BLaER1 treated with 17β-estradiol and CSF1 and Interleukin-3, amounts not matched to agents 10 nM and 100 nM (cell line): Measurements from ENCODE around the gene XK.
"Not testable (repeated sequence)": the region's sequence is repeated elsewhere in the genome, so short reads cannot be mapped to it uniquely, and the experiment has no call there.

Source experiments
- H3K27ac ChIP-seq, 11 experiments: shearing (Covaris generic); formaldehyde crosslinking; 2 replicates each; pipeline ENCODE4 v1.8.1; 2022
- H3K27me3 ChIP-seq, 11 experiments: shearing (Covaris generic); formaldehyde crosslinking; 2 replicates each; pipeline ENCODE4 v1.8.1; 2022
- H3K36me3 ChIP-seq, 11 experiments: shearing (Covaris generic); formaldehyde crosslinking; 2 replicates each; pipeline ENCODE4 v1.8.1; 2022
- H3K4me1 ChIP-seq, 10 experiments: shearing (Covaris generic); formaldehyde crosslinking; 2 replicates each; pipeline ENCODE4 v1.8.1; 2022
- H3K4me2 ChIP-seq, 11 experiments: shearing (Covaris generic); formaldehyde crosslinking; 2 replicates each; pipeline ENCODE4 v1.8.1; 2022
- H3K4me3 ChIP-seq, 10 experiments: shearing (Covaris generic); formaldehyde crosslinking; 2 replicates each; pipeline ENCODE4 v1.8.1; 2022
- H3K9ac ChIP-seq, 11 experiments: shearing (Covaris generic); formaldehyde crosslinking; 2 replicates each; pipeline ENCODE4 v1.8.1; 2022
- H3K9me3 ChIP-seq, 11 experiments: shearing (Covaris generic); formaldehyde crosslinking; replicated peaks in 1 of 11; 2 replicates each; pipeline ENCODE4 v1.8.1; 2022
- H4K20me1 ChIP-seq, 11 experiments: shearing (Covaris generic); formaldehyde crosslinking; 2 replicates each; pipeline ENCODE4 v1.8.1; 2022
- Cebpa-rat ChIP-seq, 11 experiments: shearing (Covaris generic); IDR thresholded peaks; 2 replicates each; pipeline ENCODE4 v1.8.1; 2022

XK gene

GRCh38 chrX:37685381-37686359 lies at the start of gene XK:
TSS of gene XK (plus strand) at chrX:37685791. CDS start at chrX:37685962, 171 bp downstream.
- Histone ChIP-seq H3K27ac (peak within 1 kb of the TSS in 1 of 11 experiments; percentile 34; a peak in 1 of 22 replicates), H3K9ac (peak within 1 kb of the TSS in 9 of 11 experiments; percentile 35 to 56 (median 49); a peak in 8 of 22 replicates), H3K4me1 (peaks cover 0 to 6% (median 0%) of the 10 kb centered on the region in 10 experiments; a peak in 2 of 20 replicates), H3K9me3 (peaks cover 0 to 6% (median 0%) of the 10 kb centered on the region in 11 experiments; a peak in 7 of 22 replicates), H3K36me3 (no peaks in the 10 kb centered on the region), H4K20me1 (no peaks in the 10 kb centered on the region), H3K4me3 (peak within 1 kb of the TSS; percentile 46 to 67 (median 54)), H3K4me2 (peak within 1 kb of the TSS; percentile 58 to 80 (median 72)), H3K27me3 (peaks cover 7 to 20% (median 10%) of the 10 kb centered on the region in 11 experiments)
- no peak for TF ChIP-seq Cebpa-rat (IDR thresholded peaks at IDR 0.05)

- Histone ChIP-seq H3K4me2 (no peak overlapping the region), H3K9me3 (peaks cover 9 to 29% (median 11%) of the 10 kb centered on the region in 11 experiments; a peak in 19 of 22 replicates), H3K9ac (no peak overlapping the region), H4K20me1 (no peaks in the 10 kb centered on the region), H3K36me3 (no peaks in the 10 kb centered on the region), H3K4me3 (no peak overlapping the region), H3K27ac (no peak overlapping the region), H3K4me1 (no peaks in the 10 kb centered on the region), H3K27me3 (no peaks in the 10 kb centered on the region)
- TF ChIP-seq Cebpa-rat (IDR thresholded peaks at IDR 0.05): no peak
These were observed 47.5 kb upstream of the XK start for GRCh38 chrX:37638047-37638446.

GRCh38 chrX:37640142-37640541 lies 45.4 kb upstream of the XK start:
- no peak overlapping the region for H3K27ac ChIP-seq
- H3K36me3 ChIP-seq: no peaks in the 10 kb centered on the region
- no peak overlapping the region for H3K4me2 ChIP-seq
- TF ChIP-seq Cebpa-rat (IDR thresholded peaks at IDR 0.05): no peak
- H3K4me3 ChIP-seq: no peak overlapping the region
- no peaks in the 10 kb centered on the region for H3K4me1 ChIP-seq
- no peak overlapping the region for H3K9ac ChIP-seq
- H4K20me1 ChIP-seq: no peaks in the 10 kb centered on the region
- no peaks in the 10 kb centered on the region for H3K27me3 ChIP-seq
- peaks cover 0 to 15% (median 0%) of the 10 kb centered on the region in 11 experiments; a peak in 5 of 22 replicates for H3K9me3 ChIP-seq

GRCh38 chrX:37641859-37642258 lies 43.7 kb upstream of the XK start:
- no peak overlapping the region for H3K27ac ChIP-seq
- H3K4me3 ChIP-seq: no peak overlapping the region
- no peaks in the 10 kb centered on the region for H3K27me3 ChIP-seq
- peaks cover 0 to 15% (median 0%) of the 10 kb centered on the region in 11 experiments; a peak in 4 of 22 replicates for H3K9me3 ChIP-seq
- no peak overlapping the region for H3K4me2 ChIP-seq
- H3K9ac ChIP-seq: no peak overlapping the region
- no peaks in the 10 kb centered on the region for H4K20me1 ChIP-seq
- no peaks in the 10 kb centered on the region for H3K4me1 ChIP-seq
- H3K36me3 ChIP-seq: no peaks in the 10 kb centered on the region
- no peak for TF ChIP-seq Cebpa-rat (IDR thresholded peaks at IDR 0.05)

GRCh38 chrX:37644381-37645305 lies 40.9 kb upstream of the XK start:
- Histone ChIP-seq H4K20me1 (no peaks in the 10 kb centered on the region), H3K27me3 (no peaks in the 10 kb centered on the region), H3K36me3 (no peaks in the 10 kb centered on the region), H3K4me3 (no peak overlapping the region), H3K4me1 (no peaks in the 10 kb centered on the region), H3K27ac (no peak overlapping the region), H3K9me3 (peaks cover 0 to 12% (median 0%) of the 10 kb centered on the region in 11 experiments; a peak in 4 of 22 replicates), H3K9ac (no peak overlapping the region), H3K4me2 (no peak overlapping the region)
- TF ChIP-seq Cebpa-rat (IDR thresholded peaks at IDR 0.05): no peak

GRCh38 chrX:37646254-37646653 lies 39.3 kb upstream of the XK start:
- Histone ChIP-seq H3K4me1 (no peaks in the 10 kb centered on the region), H3K4me3 (no peak overlapping the region), H3K4me2 (no peak overlapping the region), H3K27ac (no peak overlapping the region), H3K27me3 (no peaks in the 10 kb centered on the region), H4K20me1 (no peaks in the 10 kb centered on the region), H3K36me3 (no peaks in the 10 kb centered on the region), H3K9ac (no peak overlapping the region), H3K9me3 (no peaks in the 10 kb centered on the region)
- no peak for TF ChIP-seq Cebpa-rat (IDR thresholded peaks at IDR 0.05)

GRCh38 chrX:37650879-37651278 lies 34.7 kb upstream of the XK start:
- not testable (repeated sequence) for H3K4me2 ChIP-seq, H3K27me3 ChIP-seq, H3K4me1 ChIP-seq, H3K27ac ChIP-seq, H3K9ac ChIP-seq, H3K9me3 ChIP-seq, H3K4me3 ChIP-seq, H4K20me1 ChIP-seq, H3K36me3 ChIP-seq

GRCh38 chrX:37651921-37652452 lies 33.6 kb upstream of the XK start:
- no peaks in the 10 kb centered on the region for H3K4me1 ChIP-seq
- TF ChIP-seq Cebpa-rat (IDR thresholded peaks at IDR 0.05): no peak

More at GRCh38 chrX:37651921-37652452, 33.6 kb upstream of the XK start:
- H3K9ac ChIP-seq: no peak overlapping the region
- H3K4me3 ChIP-seq: no peak overlapping the region
- H3K27me3 ChIP-seq: no peaks in the 10 kb centered on the region
- H3K36me3 ChIP-seq: no peaks in the 10 kb centered on the region
- no peak overlapping the region for H3K4me2 ChIP-seq
- no peak overlapping the region for H3K27ac ChIP-seq
- no peaks in the 10 kb centered on the region for H4K20me1 ChIP-seq
- H3K9me3 ChIP-seq: no peaks in the 10 kb centered on the region
